ENCODE measurements around the gene TBC1D22A. TPM values are rescaled to one million over a fixed set of nuclear protein-coding genes. Genes with fewer than 3 reads are reported as not detected.
A peak's percentile ranks its signal among the peaks of the same experiment; 100 is the strongest.

TBC1D22A gene
- total and polyA plus RNA-seq, 11 donors = 9.4 to 30.7 (median 18.6) TPM

GRCh38 chr22:46807458-46807857, 45.0 kb downstream of the TBC1D22A start:
- H3K27ac ChIP-seq = no peak overlapping the region
- DNase-seq = no peak
- H3K9me3 ChIP-seq = no peaks in the 10 kb centered on the region
- no peaks in the 10 kb centered on the region for H3K27me3 ChIP-seq
- ATAC-seq = no peak
- intact Hi-C loops (cut with DNase I) = loop anchor here in 2 of 10 donors (10.0 kb wide), 2 partner anchors 453 to 1687 kb away; no protein-coding TSS in a partner anchor
- H3K36me3 ChIP-seq = peaks cover 0 to 72% (median 6%) of the 10 kb centered on the region in 9 donors
- WGBS, 4 donors = 92 to 100% (median 98%) methylated on average over 6 of the region's 6 CpGs
- H3K4me3 ChIP-seq = no peak overlapping the region
- H3K4me1 ChIP-seq = peaks cover 0 to 12% (median 7%) of the 10 kb centered on the region in 12 donors
- TF ChIP-seq, protein P1, sequence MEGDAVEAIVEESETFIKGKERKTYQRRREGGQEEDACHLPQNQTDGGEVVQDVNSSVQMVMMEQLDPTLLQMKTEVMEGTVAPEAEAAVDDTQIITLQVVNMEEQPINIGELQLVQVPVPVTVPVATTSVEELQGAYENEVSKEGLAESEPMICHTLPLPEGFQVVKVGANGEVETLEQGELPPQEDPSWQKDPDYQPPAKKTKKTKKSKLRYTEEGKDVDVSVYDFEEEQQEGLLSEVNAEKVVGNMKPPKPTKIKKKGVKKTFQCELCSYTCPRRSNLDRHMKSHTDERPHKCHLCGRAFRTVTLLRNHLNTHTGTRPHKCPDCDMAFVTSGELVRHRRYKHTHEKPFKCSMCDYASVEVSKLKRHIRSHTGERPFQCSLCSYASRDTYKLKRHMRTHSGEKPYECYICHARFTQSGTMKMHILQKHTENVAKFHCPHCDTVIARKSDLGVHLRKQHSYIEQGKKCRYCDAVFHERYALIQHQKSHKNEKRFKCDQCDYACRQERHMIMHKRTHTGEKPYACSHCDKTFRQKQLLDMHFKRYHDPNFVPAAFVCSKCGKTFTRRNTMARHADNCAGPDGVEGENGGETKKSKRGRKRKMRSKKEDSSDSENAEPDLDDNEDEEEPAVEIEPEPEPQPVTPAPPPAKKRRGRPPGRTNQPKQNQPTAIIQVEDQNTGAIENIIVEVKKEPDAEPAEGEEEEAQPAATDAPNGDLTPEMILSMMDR (IDR thresholded peaks at IDR 0.05) = no peak
- TF ChIP-seq POLR2A (IDR thresholded peaks at IDR 0.05) = no peak

- H3K27ac ChIP-seq = no peak overlapping the region
- no peaks in the 10 kb centered on the region for H3K4me1 ChIP-seq
- no peaks in the 10 kb centered on the region for H3K9me3 ChIP-seq
- H3K4me3 ChIP-seq = no peak overlapping the region
- 95 to 97% (median 96%) methylated on average over 17 of the region's 17 CpGs for WGBS, 4 donors
- peaks cover 0 to 78% (median 6%) of the 10 kb centered on the region in 9 donors for H3K36me3 ChIP-seq
- TF ChIP-seq, protein P1 (IDR thresholded peaks at IDR 0.05) = no peak
- TF ChIP-seq POLR2A (IDR thresholded peaks at IDR 0.05) = no peak
- DNase-seq (no peak), ATAC-seq (no peak)
- H3K27me3 ChIP-seq = no peaks in the 10 kb centered on the region
- intact Hi-C loops (cut with DNase I) = loop anchor here in 2 of 10 donors (10.0 kb wide), 2 partner anchors 455 to 1685 kb away; no protein-coding TSS in a partner anchor
These were observed 46.9 kb downstream of the TBC1D22A start for GRCh38 chr22:46809153-46809885.

GRCh38 chr22:46810856-46811786, 48.7 kb downstream of the TBC1D22A start:
- Histone ChIP-seq H3K36me3 (peaks cover 0 to 71% (median 6%) of the 10 kb centered on the region in 9 donors), H3K4me1 (peaks cover 0 to 4% (median 0%) of the 10 kb centered on the region in 12 donors), H3K4me3 (no peak overlapping the region), H3K9me3 (no peaks in the 10 kb centered on the region), H3K27ac (no peak overlapping the region), H3K27me3 (no peaks in the 10 kb centered on the region)
- 92 to 97% (median 96%) methylated on average over 19 to 21 of the region's 21 CpGs for WGBS, 4 donors
- no peak for ATAC-seq
- DNase-seq = peak in 1 of 5 donors; percentile 17
- TF ChIP-seq POLR2A (IDR thresholded peaks at IDR 0.05) = no peak
- TF ChIP-seq, protein P1 (IDR thresholded peaks at IDR 0.05) = no peak
- intact Hi-C loops (cut with DNase I) = no loop called here

Data from heart left ventricle (tissue), 16 donors.